ENCODE data around the gene SYT15B. TPM values are rescaled to one million over a fixed set of nuclear protein-coding genes. Genes with fewer than 3 reads are reported as not detected.
"Not testable (repeated sequence)": the region's sequence is repeated elsewhere in the genome, so short reads cannot be mapped to it uniquely, and the experiment has no call there.

The SYT15B gene
- 1 to 10 TPM; 8.3 to 8.9 TPM for total RNA-seq

DNA sequence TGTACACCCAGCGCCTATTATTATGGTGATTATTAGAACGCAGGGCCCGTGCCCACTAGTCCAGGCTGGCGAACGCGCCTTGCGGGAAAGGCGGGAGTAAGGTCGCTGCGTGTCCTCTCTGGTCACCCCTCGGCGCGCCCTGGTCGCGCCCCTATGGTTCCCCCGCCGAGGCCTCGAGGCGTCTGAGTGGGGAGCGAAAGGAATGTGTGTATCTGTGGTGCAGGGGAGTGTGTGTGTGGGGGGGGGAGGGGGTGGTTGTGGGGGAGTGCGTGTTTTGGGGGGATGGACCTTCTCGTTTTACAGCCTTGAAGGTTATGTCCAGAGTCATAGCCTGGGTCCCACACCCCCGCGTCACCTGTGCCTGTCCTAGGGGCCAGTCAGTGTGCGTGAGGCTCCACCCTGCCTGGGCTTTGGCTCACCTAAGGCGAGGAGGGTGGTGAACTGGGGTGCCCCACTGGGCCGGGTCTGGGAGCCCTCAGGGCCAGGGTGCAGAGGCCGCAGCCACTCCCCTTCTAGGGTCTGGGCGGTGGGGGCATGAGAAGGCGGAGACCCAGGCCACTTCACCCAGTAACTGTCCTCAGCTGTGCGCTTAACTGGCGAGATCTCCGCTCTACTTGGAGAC lies at the start of gene SYT15B:
SYT15B (minus strand) TSS at position 39 of the 622 bp plus-strand sequence. CDS start 952 bp downstream, outside the sequence.
- not testable (repeated sequence) for DNase-seq
- 40% methylated on average over 1 of the region's 33 CpGs; no CpG with 5 or more reads in 1 of the 2 donors for WGBS, 2 donors

GRCh38 chr10:47779590-47779989 lies 16.2 kb upstream of the SYT15B start:
- H3K4me3 ChIP-seq; intact Hi-C loops (cut with DNase I); ATAC-seq; H3K27me3 ChIP-seq; H3K9me3 ChIP-seq; H3K4me1 ChIP-seq; H3K27ac ChIP-seq; H3K36me3 ChIP-seq (replicated peaks in 1 of 2; ENCODE audit: insufficient read depth in 1 of 2, low read depth in 2 of 2); DNase-seq: not testable (repeated sequence)
- no CpG with 5 or more reads among the region's 4 CpGs for WGBS, 2 donors

More for the DNA sequence above, at the start of gene SYT15B:
- H3K36me3 ChIP-seq (replicated peaks in 1 of 2; ENCODE audit: insufficient read depth in 1 of 2, low read depth in 2 of 2); H3K27me3 ChIP-seq; H3K4me1 ChIP-seq; H3K27ac ChIP-seq; intact Hi-C loops (cut with DNase I); H3K9me3 ChIP-seq; H3K4me3 ChIP-seq; ATAC-seq: not testable (repeated sequence)

DNA sequence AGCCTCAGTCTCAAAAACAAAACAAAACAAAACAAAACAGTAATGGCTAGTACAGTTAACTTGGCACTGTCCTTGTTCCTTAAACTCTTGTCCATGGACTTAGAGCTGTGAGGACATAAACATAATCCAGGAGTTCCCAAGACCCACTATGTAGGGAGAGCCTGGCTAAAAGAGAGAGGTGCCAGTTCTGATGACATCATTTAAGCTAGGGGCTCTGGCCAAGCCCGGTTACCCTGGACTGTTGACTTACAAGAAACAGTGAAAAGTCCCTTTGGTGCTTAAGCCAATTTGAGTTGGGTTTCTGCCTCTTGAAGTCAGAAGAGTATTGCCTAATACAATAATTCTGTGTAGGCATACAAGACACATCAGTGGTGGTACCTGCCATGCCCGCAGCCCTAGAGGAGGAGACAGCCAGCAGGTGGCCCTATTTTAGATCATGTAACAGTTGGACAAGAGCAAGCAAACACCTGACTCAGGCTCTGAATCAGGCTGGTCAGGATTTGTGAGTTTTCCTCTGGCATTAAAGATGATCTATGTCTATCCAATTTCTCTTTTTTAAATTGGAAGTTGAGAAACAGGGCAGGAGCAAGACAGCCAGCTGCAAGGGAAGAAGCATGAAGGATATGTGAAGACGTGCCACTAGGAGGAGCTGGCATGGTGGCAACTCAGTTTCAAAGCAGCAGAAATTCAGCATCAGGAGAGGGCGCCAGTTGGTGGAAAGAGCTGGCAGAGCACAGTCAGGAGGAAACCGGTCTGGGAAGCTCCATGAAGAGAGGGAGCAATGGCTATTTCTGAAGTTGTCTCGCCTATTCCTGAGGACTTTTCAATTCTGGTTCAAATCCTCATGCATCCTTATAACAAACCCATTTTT lies 12.2 kb upstream of the SYT15B start:
- DNase-seq, result peak; percentile 72 to 80 (median 76)
- H3K4me3 ChIP-seq; H3K9me3 ChIP-seq; H3K27ac ChIP-seq; intact Hi-C loops (cut with DNase I); H3K27me3 ChIP-seq; H3K36me3 ChIP-seq (replicated peaks in 1 of 2; ENCODE audit: insufficient read depth in 1 of 2, low read depth in 2 of 2); H3K4me1 ChIP-seq: not testable (repeated sequence)
- TF ChIP-seq, protein P1, sequence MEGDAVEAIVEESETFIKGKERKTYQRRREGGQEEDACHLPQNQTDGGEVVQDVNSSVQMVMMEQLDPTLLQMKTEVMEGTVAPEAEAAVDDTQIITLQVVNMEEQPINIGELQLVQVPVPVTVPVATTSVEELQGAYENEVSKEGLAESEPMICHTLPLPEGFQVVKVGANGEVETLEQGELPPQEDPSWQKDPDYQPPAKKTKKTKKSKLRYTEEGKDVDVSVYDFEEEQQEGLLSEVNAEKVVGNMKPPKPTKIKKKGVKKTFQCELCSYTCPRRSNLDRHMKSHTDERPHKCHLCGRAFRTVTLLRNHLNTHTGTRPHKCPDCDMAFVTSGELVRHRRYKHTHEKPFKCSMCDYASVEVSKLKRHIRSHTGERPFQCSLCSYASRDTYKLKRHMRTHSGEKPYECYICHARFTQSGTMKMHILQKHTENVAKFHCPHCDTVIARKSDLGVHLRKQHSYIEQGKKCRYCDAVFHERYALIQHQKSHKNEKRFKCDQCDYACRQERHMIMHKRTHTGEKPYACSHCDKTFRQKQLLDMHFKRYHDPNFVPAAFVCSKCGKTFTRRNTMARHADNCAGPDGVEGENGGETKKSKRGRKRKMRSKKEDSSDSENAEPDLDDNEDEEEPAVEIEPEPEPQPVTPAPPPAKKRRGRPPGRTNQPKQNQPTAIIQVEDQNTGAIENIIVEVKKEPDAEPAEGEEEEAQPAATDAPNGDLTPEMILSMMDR (IDR thresholded peaks at IDR 0.05), result peak; percentile 36 to 81 (median 63)
- ATAC-seq, result peak; percentile 98
- 4% methylated on average over 4 of the region's 6 CpGs for WGBS, 2 donors

- H3K27me3 ChIP-seq; ATAC-seq; DNase-seq; H3K4me3 ChIP-seq; H3K27ac ChIP-seq; intact Hi-C loops (cut with DNase I); H3K4me1 ChIP-seq; H3K36me3 ChIP-seq (replicated peaks in 1 of 2; ENCODE audit: insufficient read depth in 1 of 2, low read depth in 2 of 2); H3K9me3 ChIP-seq: not testable (repeated sequence)
- no CpG with 5 or more reads among the region's 2 CpGs for WGBS, 2 donors
Measured at GRCh38 chr10:47770745-47771144, 7.4 kb upstream of the SYT15B start.

- peak; percentile 33 for ATAC-seq
- H3K27me3 ChIP-seq; H3K36me3 ChIP-seq (replicated peaks in 1 of 2; ENCODE audit: insufficient read depth in 1 of 2, low read depth in 2 of 2); DNase-seq; H3K27ac ChIP-seq; H3K4me3 ChIP-seq; H3K9me3 ChIP-seq; H3K4me1 ChIP-seq; intact Hi-C loops (cut with DNase I): not testable (repeated sequence)
- 83 to 94% methylated on average over 1 to 2 of the region's 7 CpGs for WGBS, 2 donors
Measured at GRCh38 chr10:47768578-47769115, 5.3 kb upstream of the SYT15B start.

DNA sequence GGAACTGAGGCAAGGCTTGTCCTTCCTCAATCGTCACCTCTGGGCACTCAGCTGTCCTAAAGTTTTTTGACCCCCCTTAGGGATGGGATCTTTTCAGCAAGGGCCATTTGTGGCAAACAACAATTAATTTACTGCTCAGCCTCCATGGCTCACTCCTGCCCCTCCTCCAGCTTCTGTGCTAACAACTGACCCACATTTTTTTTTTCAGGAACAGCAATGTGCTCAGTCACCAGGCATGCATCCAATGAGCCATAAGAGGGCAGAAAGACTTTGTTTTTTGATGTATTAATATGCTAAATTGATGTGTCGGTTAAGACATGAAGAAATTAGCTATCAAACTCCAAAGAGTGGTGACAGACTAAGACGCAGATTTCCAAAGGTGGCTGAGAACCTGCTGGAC lies 4.7 kb upstream of the SYT15B start:
- H3K27ac ChIP-seq; H3K36me3 ChIP-seq (replicated peaks in 1 of 2; ENCODE audit: insufficient read depth in 1 of 2, low read depth in 2 of 2); intact Hi-C loops (cut with DNase I); ATAC-seq; DNase-seq; H3K9me3 ChIP-seq; H3K4me1 ChIP-seq; H3K4me3 ChIP-seq; H3K27me3 ChIP-seq: not testable (repeated sequence)
- WGBS, 2 donors, result 33 to 90% methylated on average over 1 of the region's 3 CpGs

DNA sequence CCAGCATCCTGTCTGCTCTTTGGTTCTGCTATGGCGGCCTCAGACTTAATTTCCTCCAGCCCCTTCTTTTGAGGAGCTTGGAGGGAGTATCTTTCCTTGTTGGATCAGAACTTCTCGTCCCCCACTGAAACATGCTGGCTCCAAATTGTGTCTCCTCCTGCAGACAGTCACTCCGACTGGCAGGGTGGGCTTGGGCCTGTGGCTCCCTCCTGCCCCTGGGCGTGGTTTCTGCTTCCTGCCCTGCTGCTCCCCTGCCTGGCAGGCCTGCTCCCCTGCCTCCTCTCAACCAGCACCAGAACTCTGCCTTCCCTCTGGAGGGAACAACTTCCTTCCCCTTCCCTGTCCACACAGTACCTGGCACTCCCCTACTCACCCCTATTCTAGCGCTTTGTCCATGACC lies 3.8 kb upstream of the SYT15B start:
- not testable (repeated sequence) for DNase-seq
- WGBS, 2 donors, result 58 to 65% methylated on average over 2 to 3 of the region's 5 CpGs

DNA sequence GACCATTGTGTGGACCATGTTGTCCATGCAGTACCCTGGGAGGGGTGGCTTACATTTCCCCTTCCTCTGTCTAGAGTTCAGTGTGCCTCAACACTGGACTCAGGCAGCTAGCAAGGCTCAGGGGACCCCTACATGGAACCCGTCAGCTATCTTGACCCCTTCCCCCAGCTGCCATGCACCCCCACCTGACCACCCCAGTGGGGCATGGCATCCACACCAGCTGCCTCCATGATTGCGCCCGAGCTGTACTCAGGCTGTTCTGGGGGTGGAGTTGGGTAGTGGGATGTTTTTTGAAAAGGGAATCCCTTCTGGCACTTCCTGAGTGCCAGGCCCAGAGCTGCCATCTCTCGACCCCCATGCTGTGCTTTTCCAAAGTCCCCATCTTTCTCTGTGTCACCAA lies 1.8 kb upstream of the SYT15B start:
- H3K4me3 ChIP-seq; intact Hi-C loops (cut with DNase I); H3K27ac ChIP-seq; H3K27me3 ChIP-seq; H3K9me3 ChIP-seq; ATAC-seq; H3K4me1 ChIP-seq; DNase-seq; H3K36me3 ChIP-seq (replicated peaks in 1 of 2; ENCODE audit: insufficient read depth in 1 of 2, low read depth in 2 of 2): not testable (repeated sequence)
- no CpG with 5 or more reads among the region's 4 CpGs for WGBS, 2 donors

More for the DNA sequence above, 3.8 kb upstream of the SYT15B start:
- H3K4me1 ChIP-seq; H3K27me3 ChIP-seq; H3K36me3 ChIP-seq (replicated peaks in 1 of 2; ENCODE audit: insufficient read depth in 1 of 2, low read depth in 2 of 2); H3K9me3 ChIP-seq; H3K4me3 ChIP-seq; intact Hi-C loops (cut with DNase I); ATAC-seq; H3K27ac ChIP-seq: not testable (repeated sequence)

DNA sequence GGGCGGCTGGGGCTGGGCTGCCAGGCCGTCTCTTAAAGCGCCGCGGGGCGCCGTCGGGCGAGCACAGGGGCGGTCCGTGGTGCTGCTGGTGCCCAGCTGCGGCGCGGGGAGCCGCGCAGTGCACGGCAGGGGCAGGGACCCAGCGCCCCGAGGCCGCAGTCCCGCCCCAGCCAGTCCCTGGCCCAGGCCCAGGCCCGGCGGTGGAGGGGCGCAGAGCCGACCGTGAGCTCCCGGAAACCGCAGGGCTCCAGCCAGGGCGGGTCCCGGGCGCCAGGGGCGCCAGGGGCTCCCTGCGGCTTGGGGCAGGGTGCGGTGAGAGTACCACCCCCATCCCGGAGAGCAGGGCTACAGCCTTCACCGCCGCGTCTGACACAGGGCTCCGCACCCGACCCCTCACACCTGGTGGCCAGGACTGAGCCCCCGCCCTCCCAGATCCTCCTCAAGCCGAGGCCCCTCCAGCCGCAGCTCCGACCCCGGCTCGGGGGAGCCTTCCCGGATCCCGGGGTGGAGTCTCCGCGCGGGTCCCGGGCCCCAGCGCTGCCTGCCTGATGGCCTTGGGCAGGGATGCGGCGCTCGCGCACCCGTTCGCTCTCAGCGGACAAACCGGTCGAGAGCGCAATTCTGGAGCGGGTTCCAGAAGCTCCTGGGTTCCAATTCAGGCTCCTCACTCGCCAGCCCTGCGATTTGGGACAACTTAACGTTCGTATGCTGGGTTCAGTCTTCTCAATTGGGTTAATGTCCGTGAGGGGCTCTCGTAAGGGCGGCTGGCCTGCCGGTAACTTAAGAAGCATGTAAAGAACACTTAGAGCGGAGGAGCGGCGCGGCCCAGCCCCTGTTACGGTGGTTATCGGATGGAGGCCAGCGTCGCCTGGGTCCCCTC lies 478 bp downstream of the SYT15B start:
- intact Hi-C loops (cut with DNase I); H3K4me1 ChIP-seq; H3K36me3 ChIP-seq (replicated peaks in 1 of 2; ENCODE audit: insufficient read depth in 1 of 2, low read depth in 2 of 2); H3K4me3 ChIP-seq; H3K27me3 ChIP-seq; H3K9me3 ChIP-seq; H3K27ac ChIP-seq: not testable (repeated sequence)
- ATAC-seq (peak; percentile 9), DNase-seq (peak in 2 of 4 donors; percentile 12 to 32)
- WGBS, 2 donors, result 23% methylated on average over 39 of the region's 80 CpGs; no CpG with 5 or more reads in 1 of the 2 donors

GRCh38 chr10:47758855-47759254 lies 4.5 kb downstream of the SYT15B start:
- intact Hi-C loops (cut with DNase I); H3K27me3 ChIP-seq; H3K9me3 ChIP-seq; H3K36me3 ChIP-seq (replicated peaks in 1 of 2; ENCODE audit: insufficient read depth in 1 of 2, low read depth in 2 of 2); H3K4me3 ChIP-seq; H3K4me1 ChIP-seq; DNase-seq: not testable (repeated sequence)
- no CpG with 5 or more reads among the region's 11 CpGs for WGBS, 2 donors
- ATAC-seq, result peak; percentile 93
- peak overlapping the region in 1 of 4 donors; percentile 62 for H3K27ac ChIP-seq
